Measurements from ENCODE around the gene MLLT6.

The MLLT6 gene

GRCh38 chr17:38705803-38706504 lies 881 bp downstream of the MLLT6 start:
- H3K9me3 ChIP-seq (ENCODE audit: insufficient read depth, low read length): no peaks in the 10 kb centered on the region
- no peaks in the 10 kb centered on the region for H3K27me3 ChIP-seq (ENCODE audit: low read depth, low read length)
- H3K4me3 ChIP-seq (ENCODE audit: low read length): peak overlapping the region; percentile 96
- H3K4me1 ChIP-seq (ENCODE audit: low read length): peaks cover 17% of the 10 kb centered on the region
- H3K9ac ChIP-seq (ENCODE audit: low read length): peak overlapping the region; percentile 99
- H3K4me2 ChIP-seq (ENCODE audit: low read length): peak overlapping the region; percentile 94
- H3K79me2 ChIP-seq (ENCODE audit: low read length): peaks cover 75% of the 10 kb centered on the region
- TF ChIP-seq CTCF (IDR thresholded peaks at IDR 0.05; ENCODE audit: low read depth, low read length): no peak
- TF ChIP-seq EZH2phosphoT487 (IDR thresholded peaks at IDR 0.05; ENCODE audit: low read depth): no peak
- no peak overlapping the region for H2AFZ ChIP-seq (ENCODE audit: low read depth, low read length)
- H4K20me1 ChIP-seq (ENCODE audit: insufficient read depth, low read length): peaks cover 24% of the 10 kb centered on the region
- H3K27ac ChIP-seq (ENCODE audit: low read length): peak overlapping the region; percentile 81
- H3K36me3 ChIP-seq (replicated peaks; ENCODE audit: low read depth, low read length): peaks cover 33% of the 10 kb centered on the region

GRCh38 chr17:38706505-38707216 lies 1.6 kb downstream of the MLLT6 start:
- H3K9ac ChIP-seq (ENCODE audit: low read length): peak overlapping the region; percentile 99
- no peak for TF ChIP-seq CTCF (IDR thresholded peaks at IDR 0.05; ENCODE audit: low read depth, low read length)
- TF ChIP-seq EZH2phosphoT487 (IDR thresholded peaks at IDR 0.05; ENCODE audit: low read depth): no peak
- peak overlapping the region; percentile 81 for H3K27ac ChIP-seq (ENCODE audit: low read length)
- no peaks in the 10 kb centered on the region for H3K9me3 ChIP-seq (ENCODE audit: insufficient read depth, low read length)
- H3K36me3 ChIP-seq (replicated peaks; ENCODE audit: low read depth, low read length): peaks cover 35% of the 10 kb centered on the region
- peaks cover 11% of the 10 kb centered on the region for H3K4me1 ChIP-seq (ENCODE audit: low read length)
- no peak overlapping the region for H2AFZ ChIP-seq (ENCODE audit: low read depth, low read length)
- no peaks in the 10 kb centered on the region for H3K27me3 ChIP-seq (ENCODE audit: low read depth, low read length)
- H4K20me1 ChIP-seq (ENCODE audit: insufficient read depth, low read length): peaks cover 24% of the 10 kb centered on the region
- peak overlapping the region; percentile 94 for H3K4me2 ChIP-seq (ENCODE audit: low read length)
- peak overlapping the region; percentile 96 for H3K4me3 ChIP-seq (ENCODE audit: low read length)
- peaks cover 75% of the 10 kb centered on the region for H3K79me2 ChIP-seq (ENCODE audit: low read length)

- Histone ChIP-seq H3K79me2 (ENCODE audit: low read length) (peaks cover 72% of the 10 kb centered on the region), H2AFZ (ENCODE audit: low read depth, low read length) (no peak overlapping the region), H3K4me1 (ENCODE audit: low read length) (peaks cover 9% of the 10 kb centered on the region), H3K4me3 (ENCODE audit: low read length) (no peak overlapping the region), H3K4me2 (ENCODE audit: low read length) (no peak overlapping the region), H3K36me3 (replicated peaks; ENCODE audit: low read depth, low read length) (peaks cover 46% of the 10 kb centered on the region), H3K9me3 (ENCODE audit: insufficient read depth, low read length) (no peaks in the 10 kb centered on the region), H3K27me3 (ENCODE audit: low read depth, low read length) (no peaks in the 10 kb centered on the region), H4K20me1 (ENCODE audit: insufficient read depth, low read length) (peaks cover 24% of the 10 kb centered on the region), H3K9ac (ENCODE audit: low read length) (no peak overlapping the region), H3K27ac (ENCODE audit: low read length) (no peak overlapping the region)
- TF ChIP-seq CTCF (IDR thresholded peaks at IDR 0.05; ENCODE audit: low read depth, low read length) (no peak), EZH2phosphoT487 (IDR thresholded peaks at IDR 0.05; ENCODE audit: low read depth) (no peak)
Observed at GRCh38 chr17:38707678-38708351, 2.7 kb downstream of the MLLT6 start.

All from OCI-LY3 (cell line).